A673 (cell line): ENCODE measurements around the gene ENOX2.

Experiments
- EZH2 ChIP-seq: fragments of 200-600 bp; sonication (generic); IDR thresholded peaks from 2 replicates; pipeline ENCODE4 v1.6.1; 2017; ENCODE audit warnings: borderline replicate concordance, low read depth, mild to moderate bottlenecking, mixed read lengths, antibody characterized with exemption, low read length; ENCODE audit not compliant: poor library complexity, severe bottlenecking
- TF ChIP-seq, protein P1 (sequence below): fragments of 300-800, 200-600 bp; sonication (generic); conservative IDR thresholded peaks from 2 replicates; pipeline ENCODE4 v1.5.1; 2017; ENCODE audit warnings: low read depth, mild to moderate bottlenecking, antibody characterized with exemption, low read length, moderate library complexity, mixed read lengths

DNA sequence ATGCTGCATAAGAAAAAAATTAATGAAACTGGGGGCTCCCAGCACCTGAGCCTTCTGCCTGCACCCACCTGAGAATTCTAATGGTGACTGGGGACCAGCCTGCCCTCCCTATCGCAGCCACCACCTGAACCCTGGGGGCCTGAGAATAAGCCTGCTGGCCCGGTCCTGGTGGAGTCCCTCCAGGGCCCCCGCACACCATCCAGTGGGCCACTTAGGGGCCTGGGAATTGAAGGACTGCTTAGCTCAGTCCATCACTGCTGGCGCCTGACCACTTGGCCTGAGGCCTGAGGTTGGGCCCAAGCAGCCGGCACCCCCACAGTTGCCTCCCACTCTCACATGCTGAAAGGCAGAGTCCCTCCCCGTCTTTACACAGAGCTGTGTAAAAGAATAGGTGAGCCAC lies 230.8 kb downstream of the ENOX2 start:
- TF ChIP-seq, protein P1, sequence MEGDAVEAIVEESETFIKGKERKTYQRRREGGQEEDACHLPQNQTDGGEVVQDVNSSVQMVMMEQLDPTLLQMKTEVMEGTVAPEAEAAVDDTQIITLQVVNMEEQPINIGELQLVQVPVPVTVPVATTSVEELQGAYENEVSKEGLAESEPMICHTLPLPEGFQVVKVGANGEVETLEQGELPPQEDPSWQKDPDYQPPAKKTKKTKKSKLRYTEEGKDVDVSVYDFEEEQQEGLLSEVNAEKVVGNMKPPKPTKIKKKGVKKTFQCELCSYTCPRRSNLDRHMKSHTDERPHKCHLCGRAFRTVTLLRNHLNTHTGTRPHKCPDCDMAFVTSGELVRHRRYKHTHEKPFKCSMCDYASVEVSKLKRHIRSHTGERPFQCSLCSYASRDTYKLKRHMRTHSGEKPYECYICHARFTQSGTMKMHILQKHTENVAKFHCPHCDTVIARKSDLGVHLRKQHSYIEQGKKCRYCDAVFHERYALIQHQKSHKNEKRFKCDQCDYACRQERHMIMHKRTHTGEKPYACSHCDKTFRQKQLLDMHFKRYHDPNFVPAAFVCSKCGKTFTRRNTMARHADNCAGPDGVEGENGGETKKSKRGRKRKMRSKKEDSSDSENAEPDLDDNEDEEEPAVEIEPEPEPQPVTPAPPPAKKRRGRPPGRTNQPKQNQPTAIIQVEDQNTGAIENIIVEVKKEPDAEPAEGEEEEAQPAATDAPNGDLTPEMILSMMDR, result no peak
- no peak for TF ChIP-seq EZH2
